Neural cell (in vitro differentiated cells): ENCODE data around the gene POLDIP2.

Experiments
- EZH2 ChIP-seq: fragments of 200-600, 300-800 bp; shearing (Covaris generic), sonication (generic); IDR thresholded peaks from 2 replicates; pipeline ENCODE4 v1.6.1; 2014; ENCODE audit warnings: antibody characterized with exemption, low read length, borderline replicate concordance, mild to moderate bottlenecking; ENCODE audit not compliant: insufficient read depth, poor library complexity, severe bottlenecking
- MXI1 ChIP-seq: fragments of 450-650 bp; conservative IDR thresholded peaks from 2 replicates; pipeline ENCODE4 v1.6.1; 2014; ENCODE audit warnings: antibody characterized with exemption, mild to moderate bottlenecking; ENCODE audit not compliant: poor library complexity, severe bottlenecking
- POLR2AphosphoS5 ChIP-seq: IDR thresholded peaks from 2 replicates; pipeline ENCODE4 v1.6.1; 2012
- TAF1 ChIP-seq: IDR thresholded peaks from 2 replicates; pipeline ENCODE4 v1.6.1; 2012; ENCODE audit warnings: low read depth
- TF ChIP-seq, protein P1 (sequence below): fragments of 450-650 bp; IDR thresholded peaks from 2 replicates; pipeline ENCODE4 v1.5.1; 2014; ENCODE audit warnings: antibody characterized with exemption, mild to moderate bottlenecking, moderate library complexity; ENCODE audit not compliant: poor library complexity, severe bottlenecking

GRCh38 chr17:28318759-28319597 is 38.3 kb downstream of the POLDIP2 start, which contains the start of gene TMEM97:
- TF ChIP-seq POLR2AphosphoS5 = peak; percentile 54
- no peak for TF ChIP-seq EZH2
- TF ChIP-seq, protein P1, sequence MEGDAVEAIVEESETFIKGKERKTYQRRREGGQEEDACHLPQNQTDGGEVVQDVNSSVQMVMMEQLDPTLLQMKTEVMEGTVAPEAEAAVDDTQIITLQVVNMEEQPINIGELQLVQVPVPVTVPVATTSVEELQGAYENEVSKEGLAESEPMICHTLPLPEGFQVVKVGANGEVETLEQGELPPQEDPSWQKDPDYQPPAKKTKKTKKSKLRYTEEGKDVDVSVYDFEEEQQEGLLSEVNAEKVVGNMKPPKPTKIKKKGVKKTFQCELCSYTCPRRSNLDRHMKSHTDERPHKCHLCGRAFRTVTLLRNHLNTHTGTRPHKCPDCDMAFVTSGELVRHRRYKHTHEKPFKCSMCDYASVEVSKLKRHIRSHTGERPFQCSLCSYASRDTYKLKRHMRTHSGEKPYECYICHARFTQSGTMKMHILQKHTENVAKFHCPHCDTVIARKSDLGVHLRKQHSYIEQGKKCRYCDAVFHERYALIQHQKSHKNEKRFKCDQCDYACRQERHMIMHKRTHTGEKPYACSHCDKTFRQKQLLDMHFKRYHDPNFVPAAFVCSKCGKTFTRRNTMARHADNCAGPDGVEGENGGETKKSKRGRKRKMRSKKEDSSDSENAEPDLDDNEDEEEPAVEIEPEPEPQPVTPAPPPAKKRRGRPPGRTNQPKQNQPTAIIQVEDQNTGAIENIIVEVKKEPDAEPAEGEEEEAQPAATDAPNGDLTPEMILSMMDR = peak; percentile 54
- peak; percentile 32 for TF ChIP-seq TAF1
- TF ChIP-seq MXI1 = peak; percentile 98
